GM20431 (cell line): ENCODE data around the gene EDEM2.

Source experiments
- in situ Hi-C: fragments of 300-500 bp; cut with MseI, MboI; formaldehyde crosslinking; loops from one replicate; pipeline ENCODE4 v1.15.0; 2020; ENCODE audit warnings: low sequenced_read_pairs; ENCODE audit not compliant: unreplicated experiment

The EDEM2 gene

DNA sequence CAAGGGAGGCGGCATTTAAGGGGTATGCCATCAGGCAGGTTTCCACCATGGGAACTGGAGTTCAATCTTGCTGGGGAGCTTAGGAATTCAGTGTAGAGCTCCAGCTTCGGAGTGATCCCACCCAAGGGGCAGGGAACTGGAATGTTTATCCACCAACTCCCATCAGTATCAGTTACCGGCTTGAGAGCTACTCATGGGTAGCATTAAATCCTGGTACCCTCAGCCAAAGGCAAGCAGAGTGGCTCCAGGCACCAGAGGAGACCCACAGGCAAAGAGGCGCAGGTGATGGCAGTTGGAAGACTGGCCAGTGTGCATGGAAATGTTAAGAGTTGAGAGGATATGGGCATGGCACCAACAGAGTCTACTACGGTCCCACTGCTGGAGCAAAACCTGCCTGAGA lies 14.1 kb downstream of the EDEM2 start:
- in situ Hi-C loops, result no loop called here

DNA sequence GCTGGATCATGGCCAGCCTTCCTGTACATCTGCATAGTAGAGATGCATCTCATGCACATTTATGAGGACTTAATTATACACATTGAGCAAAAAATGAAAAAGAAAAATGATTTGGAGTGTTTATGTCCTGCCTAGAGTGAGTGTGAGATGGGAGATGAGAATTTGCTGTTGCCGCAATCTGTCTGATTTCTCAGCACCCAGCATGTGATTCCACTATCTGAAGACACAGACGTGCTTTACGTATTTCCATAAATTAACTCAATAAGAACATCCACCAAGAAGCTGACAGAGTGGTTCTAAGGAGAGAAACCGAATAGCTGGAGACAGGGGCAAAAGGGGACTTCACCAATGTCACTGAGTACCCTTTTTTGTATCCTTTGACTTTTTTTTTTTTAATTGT lies 15.2 kb downstream of the EDEM2 start:
- in situ Hi-C loops, result no loop called here

DNA sequence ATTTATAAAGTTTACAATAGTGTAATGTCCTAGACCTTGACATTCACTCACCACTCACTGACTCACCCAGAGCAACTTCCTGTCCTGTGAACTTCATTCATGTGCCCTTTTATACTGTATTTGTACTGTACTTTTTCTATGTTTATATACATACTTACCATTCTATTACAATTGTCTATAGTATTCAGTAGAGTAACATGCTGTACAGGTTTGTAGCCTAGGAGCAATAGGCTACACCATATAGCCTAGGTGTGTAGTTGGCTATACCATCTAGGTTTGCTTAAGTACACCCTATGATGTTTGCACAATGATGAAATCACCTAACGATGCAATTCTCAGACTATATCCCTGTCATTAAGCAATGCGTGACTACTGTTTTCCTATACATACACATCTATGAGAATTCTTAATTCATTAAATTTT lies 17.5 kb downstream of the EDEM2 start:
- in situ Hi-C loops, result no loop called here

DNA sequence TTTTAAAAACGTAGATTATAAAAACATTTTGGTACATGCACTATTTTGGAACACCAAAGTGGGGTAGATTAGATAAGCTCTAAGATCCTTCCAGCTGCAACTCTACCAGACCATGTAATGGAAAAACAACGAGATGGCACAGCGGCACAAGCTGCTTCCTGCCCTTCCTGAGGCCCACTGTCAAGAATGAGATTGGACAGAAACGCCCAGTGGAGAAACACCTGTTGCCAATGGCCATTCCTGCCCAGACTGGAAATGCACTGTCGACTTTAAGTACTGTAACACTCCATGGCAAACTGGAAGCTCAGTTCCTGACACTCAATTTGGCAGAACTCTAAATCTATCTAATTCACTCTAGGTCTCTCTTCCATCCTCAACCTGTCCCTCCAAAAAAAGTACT lies 21.4 kb downstream of the EDEM2 start:
- in situ Hi-C loops, result no loop called here

DNA sequence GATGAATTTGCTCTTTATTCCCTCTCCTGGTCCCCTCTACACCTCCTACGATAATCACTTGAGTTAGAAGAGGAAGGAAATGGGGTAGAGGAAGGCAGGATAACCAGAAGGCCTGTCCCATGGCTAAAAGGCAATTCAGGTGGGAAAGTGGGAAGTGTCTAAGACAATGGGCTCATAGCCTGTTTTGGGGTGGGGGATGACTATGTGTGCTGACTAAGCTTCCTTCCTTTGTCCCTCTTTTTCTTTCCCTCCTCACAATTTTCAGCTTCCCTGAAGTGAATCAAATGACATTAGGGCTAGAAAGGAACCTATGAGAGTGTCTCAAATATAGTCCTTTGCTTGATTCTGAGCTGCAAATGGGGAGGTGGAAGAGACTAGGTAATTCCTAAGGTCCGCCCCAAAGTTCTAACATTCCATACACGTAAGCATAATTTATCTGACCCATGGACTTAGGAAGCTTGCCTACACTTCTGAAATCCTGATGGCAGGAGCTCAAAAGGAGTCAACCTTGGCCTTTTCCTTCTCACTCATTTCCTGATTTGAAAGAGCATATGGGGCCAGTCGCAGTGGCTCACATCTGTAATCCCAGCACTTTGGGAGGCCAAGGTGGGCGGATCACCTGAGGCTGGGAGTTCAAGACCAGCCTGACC lies 24.3 kb downstream of the EDEM2 start:
- in situ Hi-C loops, result loop anchor here (25.0 kb wide), 1 partner anchor 89 kb away; no protein-coding TSS in a partner anchor

DNA sequence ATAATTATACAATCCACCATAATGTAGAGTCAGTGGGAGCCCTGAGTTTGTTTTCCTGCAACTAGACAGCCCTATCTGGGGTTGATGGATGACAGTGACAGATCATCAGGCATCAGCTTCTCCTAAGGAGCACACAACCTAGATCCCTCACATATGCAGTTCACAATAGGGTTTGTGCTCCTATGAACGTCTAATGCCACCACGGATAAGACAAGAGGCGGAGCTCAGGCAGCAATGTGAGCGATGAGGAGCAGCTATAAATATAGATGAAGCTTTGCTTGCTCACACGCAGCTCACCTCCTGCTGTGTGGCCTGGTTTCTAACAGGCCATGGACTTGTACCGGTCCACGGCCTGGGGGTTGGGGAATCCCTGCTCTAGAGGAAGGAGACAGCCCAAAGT lies 25.9 kb downstream of the EDEM2 start:
- in situ Hi-C loops, result loop anchor here (25.0 kb wide), 1 partner anchor 91 kb away; no protein-coding TSS in a partner anchor

DNA sequence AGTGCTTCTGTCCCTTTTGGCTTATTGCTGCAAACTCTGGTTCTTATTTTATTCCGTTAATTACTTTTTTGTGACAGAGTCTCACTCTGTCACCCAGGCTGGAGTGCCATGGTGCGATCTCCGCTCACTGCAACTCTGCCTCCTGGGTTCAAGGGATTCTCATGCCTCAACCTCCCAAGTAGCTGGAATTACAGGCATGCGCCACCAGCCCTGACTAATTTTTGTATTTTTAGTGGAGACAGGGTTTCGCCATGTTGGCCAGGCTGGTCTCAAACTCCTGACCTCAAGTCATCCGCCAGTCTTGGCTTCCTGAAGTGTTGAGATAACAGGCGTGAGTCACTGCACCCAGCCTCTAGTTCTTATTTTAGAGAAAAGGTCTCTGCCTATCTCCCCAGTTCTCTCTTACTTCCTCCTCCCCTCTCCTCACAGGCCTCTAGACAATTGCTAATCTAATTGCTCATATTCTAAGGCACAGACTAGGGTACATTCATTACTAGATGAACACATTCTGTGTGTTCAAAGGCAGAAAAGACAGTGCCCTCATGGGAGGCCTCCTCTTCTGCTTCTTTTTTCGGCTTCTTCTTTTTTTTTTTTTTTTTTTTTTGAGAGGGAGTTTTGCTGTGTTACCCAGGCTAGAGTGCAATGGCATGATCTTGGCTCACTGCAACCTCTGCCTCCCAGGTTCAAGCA lies 27.0 kb downstream of the EDEM2 start:
- in situ Hi-C loops, result loop anchor here (25.0 kb wide), 1 partner anchor 92 kb away; no protein-coding TSS in a partner anchor

DNA sequence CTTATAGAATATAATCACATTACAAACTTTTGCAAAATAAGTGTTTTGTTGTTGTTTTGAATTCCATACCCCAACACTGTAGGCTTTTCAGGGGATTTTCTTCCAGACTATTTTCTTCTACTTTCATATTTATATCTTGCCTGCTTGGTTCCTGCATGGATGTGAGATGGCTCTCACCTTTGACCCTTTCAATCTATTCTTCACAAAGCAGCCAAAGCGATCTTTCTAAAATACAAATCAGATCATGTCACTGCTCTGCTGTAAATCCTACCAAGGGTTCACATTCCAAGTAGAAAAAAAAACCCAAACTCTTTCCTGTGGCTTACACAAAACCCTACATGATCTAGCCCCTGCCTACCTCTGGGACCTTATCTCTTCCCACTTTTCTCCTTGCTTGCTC lies 29.5 kb downstream of the EDEM2 start:
- in situ Hi-C loops, result loop anchor here (25.0 kb wide), 1 partner anchor 95 kb away; no protein-coding TSS in a partner anchor

DNA sequence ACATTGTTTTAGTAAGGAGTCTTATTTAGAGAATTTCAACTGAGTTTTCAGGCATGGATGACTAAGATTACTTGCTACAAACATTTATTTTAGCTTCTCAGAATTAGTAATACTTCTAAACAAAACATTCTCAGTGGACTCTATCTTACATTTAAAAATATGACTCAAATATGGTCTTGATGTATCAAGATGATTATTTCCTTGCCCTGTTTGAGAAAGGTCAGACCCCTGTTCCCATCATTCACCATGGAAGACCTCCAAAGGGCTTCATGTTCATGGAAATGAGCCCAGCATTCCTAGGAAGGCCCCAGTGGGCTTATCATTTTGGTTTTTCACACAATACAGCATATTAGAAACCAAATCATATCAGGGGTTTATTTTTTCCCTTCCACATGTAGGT lies 29.9 kb downstream of the EDEM2 start:
- in situ Hi-C loops, result loop anchor here (25.0 kb wide), 1 partner anchor 95 kb away; no protein-coding TSS in a partner anchor

DNA sequence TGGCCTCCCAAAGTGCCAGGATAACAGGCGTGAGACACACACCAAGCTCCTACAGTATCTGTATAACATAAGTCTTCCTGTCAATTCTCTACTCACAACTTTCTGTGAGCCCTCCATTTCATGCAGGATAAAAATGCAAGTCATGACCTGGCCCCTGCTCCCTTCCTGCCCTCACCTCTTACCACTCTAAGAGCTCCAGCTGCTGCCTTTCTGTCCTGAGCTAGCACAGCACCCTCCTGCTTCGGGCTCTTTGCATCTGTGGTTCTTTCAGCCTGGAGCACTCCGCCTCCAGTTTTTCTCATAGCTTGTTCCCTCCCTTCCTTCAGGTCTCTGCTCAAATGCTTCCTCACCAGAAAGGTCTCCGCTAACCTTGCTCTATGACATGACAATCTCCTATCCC lies 30.9 kb downstream of the EDEM2 start:
- in situ Hi-C loops, result loop anchor here (25.0 kb wide), 1 partner anchor 96 kb away; no protein-coding TSS in a partner anchor

DNA sequence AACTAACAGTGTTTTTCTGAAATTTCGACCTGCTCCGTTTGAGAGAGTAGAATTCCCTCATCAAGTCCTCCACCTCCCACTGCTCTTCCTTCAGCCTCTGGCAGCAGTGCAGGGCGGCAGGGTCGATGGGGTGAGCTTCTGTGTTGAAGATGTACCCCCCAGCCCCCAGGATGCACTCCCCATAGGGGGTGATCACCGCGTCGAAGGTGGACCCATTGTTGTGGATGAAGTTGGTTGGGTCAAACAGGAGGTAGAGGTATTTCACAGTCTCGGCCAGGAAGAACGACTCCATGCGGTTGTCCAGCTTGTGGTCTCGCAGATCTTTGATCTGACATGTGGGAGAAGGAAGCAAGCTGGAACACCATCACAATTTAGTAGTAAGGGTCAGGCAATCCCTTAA lies 31.5 kb downstream of the EDEM2 start:
- in situ Hi-C loops, result loop anchor here (25.0 kb wide), 1 partner anchor 97 kb away; no protein-coding TSS in a partner anchor

DNA sequence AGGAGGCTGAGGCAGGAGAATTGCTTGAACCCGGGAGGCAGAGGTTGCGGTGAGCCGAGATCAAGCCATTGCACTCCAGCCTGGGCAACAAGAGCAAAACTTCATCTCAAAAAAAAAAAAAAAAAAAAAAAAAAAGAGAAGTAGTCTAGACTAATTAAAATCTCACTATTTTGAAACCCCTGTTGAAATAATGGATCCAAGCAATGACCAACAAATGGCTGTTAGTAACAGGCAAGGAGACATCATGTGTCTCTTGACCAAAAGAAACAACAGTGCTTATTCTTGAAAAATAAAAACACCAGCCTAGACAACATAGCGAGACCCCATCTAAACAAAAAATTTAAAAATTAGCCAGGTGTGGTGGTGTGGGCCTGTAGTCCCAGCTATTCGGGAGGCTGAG lies 34.9 kb downstream of the EDEM2 start:
- in situ Hi-C loops, result loop anchor here (25.0 kb wide), 1 partner anchor 100 kb away; no protein-coding TSS in a partner anchor

DNA sequence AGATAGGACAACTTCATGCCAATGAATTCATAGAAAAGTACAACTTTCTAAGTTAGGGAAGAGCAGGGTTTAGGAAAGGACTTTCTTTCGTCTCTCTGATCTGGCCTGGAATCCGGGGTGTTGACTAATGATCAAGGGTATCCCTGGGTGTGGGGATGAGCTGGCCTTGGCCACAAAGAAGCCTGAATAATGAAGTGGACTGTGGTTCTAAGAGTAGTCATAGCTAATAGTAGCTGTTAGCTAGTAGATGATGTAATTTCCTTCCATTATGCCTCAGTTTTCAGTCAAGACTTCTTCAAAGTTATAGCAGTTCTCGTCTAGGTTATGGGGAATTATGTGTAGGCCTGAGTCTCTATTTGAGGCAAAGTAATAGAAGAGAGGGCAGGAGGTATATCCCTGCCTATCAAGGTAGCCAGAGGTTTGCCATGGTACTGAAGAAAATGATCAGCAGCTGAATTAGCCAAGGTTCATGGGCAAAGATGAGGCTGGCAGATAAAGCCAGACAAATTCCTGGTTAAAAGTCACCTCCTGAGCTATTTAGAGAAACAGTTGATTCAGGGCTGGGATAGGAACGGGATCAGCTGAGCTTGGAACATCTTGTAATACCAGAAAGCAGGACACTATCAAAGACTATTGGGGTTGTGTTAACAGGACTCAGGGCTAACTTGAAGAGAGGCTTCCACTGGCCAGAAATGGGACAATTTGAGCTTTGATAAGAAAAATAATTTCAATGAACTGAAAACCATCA lies 35.8 kb downstream of the EDEM2 start:
- in situ Hi-C loops, result loop anchor here (25.0 kb wide), 1 partner anchor 101 kb away; no protein-coding TSS in a partner anchor

DNA sequence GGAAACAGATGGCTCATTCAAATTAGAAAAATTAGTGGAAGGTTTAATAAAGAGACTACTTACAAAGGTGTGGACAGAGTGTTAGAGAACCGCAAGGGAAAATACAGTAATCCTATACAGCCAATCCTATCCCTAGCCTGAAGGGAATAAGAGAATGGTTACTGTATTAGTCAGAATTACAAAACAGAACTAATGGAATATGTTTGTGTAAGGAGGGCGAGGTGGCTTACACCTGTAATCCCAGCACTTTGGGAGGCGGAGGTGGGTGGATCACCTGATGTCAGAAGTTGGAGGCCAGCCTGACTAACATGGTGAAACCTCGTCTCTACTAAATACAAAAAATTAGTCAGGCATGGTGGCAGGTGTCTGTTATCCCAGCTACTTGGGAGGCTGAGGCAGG lies 38.2 kb downstream of the EDEM2 start:
- in situ Hi-C loops, result loop anchor here (25.0 kb wide), 1 partner anchor 103 kb away; no protein-coding TSS in a partner anchor

DNA sequence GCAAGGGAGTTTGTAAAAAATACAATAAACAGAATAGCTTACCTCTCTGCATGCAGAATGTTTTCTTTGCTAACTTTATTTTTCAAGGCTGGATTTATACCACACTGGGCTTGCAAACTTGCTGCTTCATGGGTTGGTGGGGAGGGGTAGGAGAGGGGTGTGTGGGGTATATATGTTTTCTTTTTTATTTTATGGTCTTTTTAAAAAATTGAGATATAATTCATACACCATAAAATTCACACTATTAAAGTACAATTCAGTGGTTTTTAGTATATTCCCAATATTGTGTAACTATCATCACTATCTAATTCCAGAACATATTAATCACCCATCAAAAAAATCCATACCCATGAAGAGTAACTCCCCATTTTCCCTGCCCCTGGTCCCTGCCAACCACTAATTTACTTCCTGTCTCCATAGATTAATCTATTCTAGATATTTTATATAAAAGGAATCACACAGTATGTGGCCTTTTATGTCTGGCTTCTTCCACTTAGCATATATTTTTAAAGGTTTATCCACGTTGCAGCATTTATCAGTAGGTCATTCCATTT lies 40.2 kb downstream of the EDEM2 start:
- in situ Hi-C loops, result loop anchor here (25.0 kb wide), 1 partner anchor 105 kb away; no protein-coding TSS in a partner anchor

DNA sequence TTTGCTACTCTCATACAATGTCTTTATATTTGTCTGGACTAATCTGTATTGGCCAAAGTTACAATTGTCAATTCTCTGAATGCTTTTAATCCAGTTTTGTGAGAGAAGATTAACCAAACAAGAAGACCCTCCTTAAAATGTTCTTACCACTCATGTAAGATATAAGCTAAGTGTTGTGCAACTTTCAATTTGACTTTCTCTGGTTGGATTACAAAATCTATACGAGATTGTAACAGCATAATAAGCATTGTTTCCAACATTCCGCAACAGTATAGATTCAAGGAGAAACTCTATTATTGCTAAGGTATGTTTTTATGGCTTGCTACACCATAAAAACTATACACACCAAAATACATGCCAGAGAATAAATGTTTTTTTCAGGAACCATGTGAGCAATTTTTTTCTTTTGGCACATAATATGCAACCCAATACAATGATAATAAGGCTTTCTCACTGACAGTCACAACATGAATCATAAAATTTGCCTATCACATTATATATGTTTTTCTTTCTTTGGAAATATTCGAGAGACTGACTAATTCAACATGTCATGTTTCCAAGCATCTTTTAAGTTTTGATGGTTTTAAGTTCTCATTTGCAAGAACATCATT lies 42.3 kb downstream of the EDEM2 start:
- in situ Hi-C loops, result loop anchor here (25.0 kb wide), 1 partner anchor 108 kb away; no protein-coding TSS in a partner anchor

DNA sequence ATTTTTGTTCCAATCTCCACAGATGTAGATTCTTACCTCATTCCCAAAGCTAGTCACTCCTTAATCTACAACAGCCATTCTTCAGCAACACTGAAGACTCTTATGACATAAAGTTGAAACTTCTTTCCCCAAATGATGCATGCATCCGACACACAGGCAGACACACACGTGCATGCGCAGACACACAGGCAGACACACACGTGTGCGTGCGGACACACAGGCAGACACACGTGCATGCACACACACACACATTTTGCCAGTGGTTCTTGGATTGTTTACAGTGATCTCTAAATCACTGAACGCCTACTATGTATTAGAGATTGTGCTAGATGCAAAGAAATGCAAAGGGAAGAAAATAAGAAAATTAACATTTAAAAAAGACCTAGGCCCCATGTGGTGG lies 45.5 kb downstream of the EDEM2 start:
- in situ Hi-C loops, result loop anchor here (25.0 kb wide), 1 partner anchor 111 kb away; no protein-coding TSS in a partner anchor

DNA sequence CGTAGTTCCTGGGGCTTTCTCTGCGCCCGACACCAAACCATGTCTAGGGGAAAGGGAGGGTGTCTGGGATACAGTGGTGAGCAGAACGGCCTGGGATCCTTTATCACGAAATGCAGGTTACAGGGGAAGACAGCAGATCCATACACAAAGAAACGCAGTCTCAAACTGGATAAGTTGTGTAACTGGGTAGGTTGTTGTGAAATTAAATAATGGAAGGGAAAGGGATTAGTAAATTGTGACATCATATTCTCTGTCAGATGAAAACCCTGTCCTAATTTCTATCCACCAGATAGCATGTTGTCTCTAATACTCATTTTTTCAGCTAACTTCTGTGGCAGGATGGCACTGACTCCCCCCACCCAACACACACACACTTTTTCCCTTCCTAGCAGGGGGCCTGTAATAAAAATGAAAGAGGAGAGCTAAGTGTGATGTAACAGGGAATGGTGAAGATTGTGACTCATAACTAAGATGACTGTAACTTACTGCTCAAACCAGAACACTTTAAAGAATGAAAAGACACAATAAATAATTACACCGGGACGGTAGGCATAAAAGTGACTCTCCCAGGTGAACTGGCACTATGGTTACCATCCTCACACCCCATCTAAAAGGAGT lies 53.8 kb downstream of the EDEM2 start:
- in situ Hi-C loops, result no loop called here
